Activated CD4-positive, alpha-beta T cell treated with anti-CD3 and anti-CD28 coated beads, Interleukin-2, amount 10 ng/mL, durations not matched to agents 7 days and 5 days (primary cell): Measurements from ENCODE around the gene CACNA1C. TPM values are rescaled to one million over a fixed set of nuclear protein-coding genes. Genes with fewer than 3 reads are reported as not detected.
A peak's percentile ranks its signal among the peaks of the same experiment; 100 is the strongest.

Source experiments
- CTCF ChIA-PET: fragments of 350-600 bp; sonication (Branson Sonifier 250); formaldehyde crosslinking; loops from one replicate; lab custom pipeline; 2021; ENCODE audit warnings: antibody characterized with exemption; lab: Charles Lee
- POLR2A ChIA-PET: fragments of 350-600 bp; sonication (Branson Sonifier 250); formaldehyde crosslinking; loops from one replicate; lab custom pipeline; 2021; ENCODE audit warnings: antibody characterized with exemption; lab: Charles Lee
- DNase-seq: peaks from one replicate; pipeline ENCODE4 v3.0.0-alpha.2; 2020
- H3K27ac Mint-ChIP-seq: one replicate; pipeline ENCODE4 v1.8.0; 2021; ENCODE audit warnings: mild to moderate bottlenecking, moderate library complexity, mixed read lengths
- H3K27me3 Mint-ChIP-seq: one replicate; pipeline ENCODE4 v1.8.0; 2021; ENCODE audit warnings: mixed read lengths
- H3K36me3 Mint-ChIP-seq: one replicate; pipeline ENCODE4 v1.8.0; 2021; ENCODE audit warnings: low read depth, mixed read lengths
- H3K4me1 Mint-ChIP-seq: one replicate; pipeline ENCODE4 v1.8.0; 2021; ENCODE audit warnings: mixed read lengths
- H3K4me3 Mint-ChIP-seq: one replicate; pipeline ENCODE4 v1.8.0; 2021; ENCODE audit warnings: mild to moderate bottlenecking, moderate library complexity, mixed read lengths
- H3K9me3 Mint-ChIP-seq: one replicate; pipeline ENCODE4 v1.8.0; 2021; ENCODE audit warnings: mixed read lengths
- total RNA-seq, 2 experiments: library from RNA; stranded (reverse); gene quantifications; one replicate each; pipeline ENCODE4 v1.2.3, GENCODE V29; 2021

The CACNA1C gene
- total RNA-seq, 2 experiments from 2014 or later = 0.12 to 0.15 TPM

DNA sequence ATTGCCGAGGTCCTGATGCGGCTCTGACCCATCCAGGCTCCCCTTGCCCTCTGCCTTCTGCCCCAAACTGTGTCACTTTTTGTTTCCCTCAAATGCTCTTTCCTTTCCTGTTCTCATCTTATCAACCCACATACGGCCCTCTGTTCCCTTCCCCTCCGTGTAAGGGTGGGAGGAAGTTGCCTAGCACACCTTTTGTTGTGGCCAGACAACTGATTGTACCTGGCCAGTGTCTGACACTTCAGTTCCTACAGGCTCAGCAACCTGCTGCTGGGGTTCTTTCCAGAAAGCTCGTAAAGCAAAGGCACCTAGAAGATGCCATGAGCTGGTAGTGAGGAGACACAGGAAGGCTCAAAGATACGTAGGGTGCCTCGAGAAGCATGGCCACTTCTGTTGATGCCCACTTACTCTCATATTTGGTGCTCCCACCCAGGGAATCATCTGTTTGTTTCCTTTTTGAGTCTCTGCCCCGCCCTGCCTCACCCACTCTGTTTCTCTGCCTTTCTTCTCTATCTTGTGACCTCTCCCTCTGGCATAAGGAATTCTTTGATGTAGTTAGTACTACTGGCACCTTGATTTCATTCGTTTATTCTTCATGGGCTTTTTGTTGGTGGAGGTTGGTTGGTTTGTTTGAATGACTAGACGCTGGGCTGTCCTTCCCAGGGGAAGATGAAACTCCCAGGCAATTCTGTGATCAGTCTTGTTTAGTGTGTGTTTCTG, 589.5 kb downstream of the CACNA1C start:
- peak; percentile 13 for DNase-seq
- Mint-ChIP-seq H3K4me3 (no peak overlapping the region), H3K36me3 (no peaks in the 10 kb centered on the region), H3K27me3 (peaks cover 37% of the 10 kb centered on the region), H3K9me3 (no peaks in the 10 kb centered on the region), H3K4me1 (peaks cover 15% of the 10 kb centered on the region), H3K27ac (peak overlapping the region; percentile 16)
- CTCF ChIA-PET = no interaction called here
- POLR2A ChIA-PET = no interaction called here

DNA sequence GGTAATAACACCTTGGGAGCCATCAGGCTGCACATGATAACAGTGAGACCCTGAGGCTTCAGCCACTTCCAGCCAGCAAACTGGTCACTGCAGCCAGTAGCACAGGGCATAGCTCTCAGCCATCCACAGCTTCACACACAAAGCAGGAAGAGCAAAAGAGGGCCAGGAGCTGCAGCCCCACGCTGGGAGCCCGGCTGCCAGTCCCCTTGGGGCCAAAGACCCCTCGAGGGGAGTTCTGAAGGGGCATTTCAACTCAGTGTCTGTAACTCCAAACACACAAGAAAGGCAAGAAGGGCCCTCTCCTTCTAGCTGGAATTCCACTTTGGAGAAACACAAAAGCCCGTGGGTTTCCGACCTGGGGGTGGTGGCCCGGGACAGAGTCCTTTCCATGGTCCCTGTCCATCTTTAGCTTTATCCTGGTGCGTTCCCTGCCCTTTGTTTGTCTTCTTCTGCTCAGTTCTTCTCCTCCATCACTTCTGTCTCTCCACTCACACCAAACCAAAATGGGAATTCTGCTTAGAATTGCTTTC, 590.2 kb downstream of the CACNA1C start:
- Mint-ChIP-seq H3K27me3 (peaks cover 36% of the 10 kb centered on the region), H3K27ac (no peak overlapping the region), H3K9me3 (no peaks in the 10 kb centered on the region), H3K36me3 (no peaks in the 10 kb centered on the region), H3K4me3 (no peak overlapping the region), H3K4me1 (peaks cover 15% of the 10 kb centered on the region)
- POLR2A ChIA-PET = no interaction called here
- CTCF ChIA-PET = no interaction called here
- no peak for DNase-seq

DNA sequence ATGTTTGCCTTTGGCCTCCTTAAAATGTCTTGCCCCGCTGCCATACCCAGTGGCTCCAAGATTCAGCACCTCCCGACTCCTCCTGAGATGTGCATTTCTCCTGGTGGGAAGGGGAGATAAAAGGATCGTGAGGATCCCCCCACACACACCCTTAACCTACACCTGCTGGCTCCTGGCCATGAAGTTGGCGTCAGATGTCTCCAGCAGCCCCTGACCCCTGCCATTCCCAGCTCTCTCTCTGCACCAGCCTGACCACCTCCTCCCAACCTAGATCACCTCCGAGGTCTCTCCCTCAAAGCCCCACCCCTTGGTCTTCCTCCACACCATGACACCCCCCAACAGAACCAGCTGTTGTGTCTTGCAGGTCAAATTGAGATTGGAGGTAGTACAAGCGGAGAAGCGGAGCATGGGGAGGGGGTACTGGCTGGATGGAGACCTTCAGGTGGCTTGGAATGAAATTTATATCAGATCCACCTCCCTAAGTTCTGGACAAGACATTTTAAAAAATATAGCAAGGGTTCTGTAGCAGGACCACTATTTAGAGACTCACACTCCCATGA, 590.9 kb downstream of the CACNA1C start:
- H3K4me1 Mint-ChIP-seq = peaks cover 15% of the 10 kb centered on the region
- DNase-seq = no peak
- H3K27me3 Mint-ChIP-seq = peaks cover 40% of the 10 kb centered on the region
- H3K36me3 Mint-ChIP-seq = no peaks in the 10 kb centered on the region
- H3K4me3 Mint-ChIP-seq = no peak overlapping the region
- no peak overlapping the region for H3K27ac Mint-ChIP-seq
- POLR2A ChIA-PET = no interaction called here
- CTCF ChIA-PET = interaction anchor here (0.6 kb wide), 1 partner anchor 196 kb away, joined by 4 read pairs; no protein-coding TSS in a partner anchor
- no peaks in the 10 kb centered on the region for H3K9me3 Mint-ChIP-seq

DNA sequence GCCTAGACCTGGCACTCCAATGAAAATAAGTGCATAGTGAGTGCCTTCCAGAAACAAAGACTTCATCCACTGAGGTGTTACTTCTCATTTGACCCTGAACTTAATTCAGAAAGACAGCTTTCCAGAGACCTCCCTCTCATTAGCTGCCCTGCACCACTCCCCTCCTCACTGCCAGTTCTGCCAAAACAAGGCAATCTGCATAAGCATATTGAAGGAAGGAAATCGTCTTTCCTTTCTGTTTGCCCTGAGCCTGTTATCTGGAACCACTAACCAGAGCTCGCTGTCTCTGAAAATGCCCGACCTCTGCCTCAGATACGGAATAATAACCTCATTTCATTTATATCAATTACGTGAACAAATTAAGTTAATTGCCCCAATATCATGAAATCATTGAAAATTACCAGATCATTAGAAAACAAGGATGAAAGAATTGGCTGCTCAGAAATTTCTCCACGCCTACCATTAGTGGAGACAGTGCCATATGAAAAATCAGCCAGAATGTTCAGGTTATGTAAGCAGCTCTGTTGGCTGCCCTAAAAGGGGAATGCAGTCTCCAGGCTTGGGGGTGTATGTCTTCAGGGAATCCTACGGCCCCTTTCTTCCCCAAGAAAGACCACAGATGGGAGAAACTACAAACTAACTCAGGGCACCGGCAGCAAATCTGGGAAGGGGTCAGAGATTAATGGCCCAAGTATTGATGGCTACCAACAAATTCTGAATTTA, 592.1 kb downstream of the CACNA1C start:
- H3K4me1 Mint-ChIP-seq = peaks cover 15% of the 10 kb centered on the region
- POLR2A ChIA-PET = no interaction called here
- no peak overlapping the region for H3K4me3 Mint-ChIP-seq
- no peak for DNase-seq
- H3K27me3 Mint-ChIP-seq = peaks cover 45% of the 10 kb centered on the region
- H3K36me3 Mint-ChIP-seq = no peaks in the 10 kb centered on the region
- no peak overlapping the region for H3K27ac Mint-ChIP-seq
- CTCF ChIA-PET = no interaction called here
- no peaks in the 10 kb centered on the region for H3K9me3 Mint-ChIP-seq

DNA sequence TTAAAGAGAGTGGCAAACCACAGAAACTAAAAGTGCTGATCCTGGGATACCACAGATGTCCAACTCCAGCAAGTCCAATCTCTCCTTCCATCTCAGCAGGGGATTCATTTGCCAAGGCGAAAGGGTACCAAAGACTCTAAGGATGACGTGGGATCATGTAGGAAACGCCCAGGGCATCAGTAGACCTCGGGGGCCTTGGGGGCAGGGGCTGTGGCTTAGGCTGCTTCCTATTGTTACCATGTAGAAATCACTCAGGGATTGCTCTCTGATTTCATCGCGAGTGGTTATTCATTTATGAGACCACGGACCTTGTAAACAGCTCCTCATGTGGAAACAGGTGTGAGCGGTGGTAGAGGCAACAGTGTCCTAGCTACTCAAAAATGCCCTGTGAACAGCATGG, 592.7 kb downstream of the CACNA1C start:
- Mint-ChIP-seq H3K36me3 (no peaks in the 10 kb centered on the region), H3K27me3 (peaks cover 47% of the 10 kb centered on the region), H3K9me3 (no peaks in the 10 kb centered on the region), H3K4me1 (peaks cover 15% of the 10 kb centered on the region), H3K27ac (no peak overlapping the region), H3K4me3 (no peak overlapping the region)
- ChIA-PET CTCF (no interaction called here), POLR2A (no interaction called here)
- no peak for DNase-seq

DNA sequence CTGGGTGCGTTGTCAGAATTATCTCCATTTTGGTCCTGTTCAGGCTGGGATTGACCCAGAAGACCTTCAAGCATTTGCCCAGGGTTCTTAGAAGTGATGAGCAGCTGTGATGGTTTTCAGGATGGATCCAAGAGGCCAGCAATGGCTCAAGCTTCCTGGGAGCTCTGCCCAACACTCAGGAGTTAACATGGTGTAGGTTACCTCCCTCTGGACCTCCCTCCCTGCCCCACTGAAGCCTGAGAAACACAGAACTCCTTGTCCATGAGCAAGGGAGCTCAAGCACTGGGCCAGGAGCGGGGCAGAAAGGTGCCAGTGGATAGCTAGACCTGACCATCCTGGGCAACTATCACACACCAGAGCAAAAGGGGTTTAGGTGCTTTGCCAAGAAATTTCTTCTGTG, 593.6 kb downstream of the CACNA1C start:
- DNase-seq = no peak
- Mint-ChIP-seq H3K4me1 (peaks cover 15% of the 10 kb centered on the region), H3K9me3 (no peaks in the 10 kb centered on the region), H3K36me3 (no peaks in the 10 kb centered on the region), H3K27ac (no peak overlapping the region), H3K4me3 (no peak overlapping the region), H3K27me3 (peaks cover 47% of the 10 kb centered on the region)
- CTCF ChIA-PET = no interaction called here
- POLR2A ChIA-PET = no interaction called here

DNA sequence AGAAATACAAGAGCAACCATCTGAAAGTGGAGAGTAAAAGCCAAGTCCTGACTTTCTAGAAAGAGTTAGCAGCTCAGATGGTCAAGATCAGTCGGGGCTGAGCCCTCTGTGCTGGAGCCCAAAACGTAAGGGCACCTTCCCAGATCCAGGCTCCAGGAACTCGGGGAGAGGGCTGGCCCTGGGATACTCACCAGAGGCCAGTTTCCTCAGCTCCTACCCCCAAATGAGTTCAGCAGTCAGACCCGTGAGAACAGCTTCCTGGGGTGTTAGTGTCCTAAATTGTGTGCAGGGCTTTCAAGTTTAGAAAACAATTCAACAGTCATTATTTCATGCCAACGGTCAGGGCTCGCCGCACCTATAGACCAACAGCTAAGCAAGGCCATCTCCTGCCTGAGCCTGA, 594.4 kb downstream of the CACNA1C start:
- ChIA-PET POLR2A (no interaction called here), CTCF (interaction anchor here (0.6 kb wide), 1 partner anchor 464 kb away, joined by 3 read pairs; no protein-coding TSS in a partner anchor)
- H3K27ac Mint-ChIP-seq = no peak overlapping the region
- peaks cover 9% of the 10 kb centered on the region for H3K4me1 Mint-ChIP-seq
- peaks cover 47% of the 10 kb centered on the region for H3K27me3 Mint-ChIP-seq
- H3K36me3 Mint-ChIP-seq = no peaks in the 10 kb centered on the region
- H3K4me3 Mint-ChIP-seq = no peak overlapping the region
- no peaks in the 10 kb centered on the region for H3K9me3 Mint-ChIP-seq
- DNase-seq = no peak

DNA sequence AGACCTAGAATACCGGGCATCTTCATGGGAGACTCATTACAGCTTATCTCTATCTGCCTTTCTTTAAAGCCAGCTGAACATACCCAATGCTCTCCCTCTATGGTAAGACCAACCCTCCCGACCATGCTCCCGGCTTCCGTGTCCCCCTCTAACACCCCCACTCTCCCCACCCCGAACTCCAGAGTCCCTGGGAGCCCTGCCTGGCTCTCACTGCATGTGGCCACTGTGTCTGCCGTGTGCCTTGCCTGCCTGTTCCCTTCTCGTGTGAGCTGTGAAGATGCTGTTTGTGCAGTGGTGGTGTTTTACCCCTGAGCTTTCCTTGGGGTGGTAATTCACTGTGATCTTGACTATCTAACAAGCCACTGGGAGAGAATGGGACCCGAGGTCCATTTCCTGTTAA, 595.6 kb downstream of the CACNA1C start:
- ChIA-PET POLR2A (no interaction called here), CTCF (no interaction called here)
- H3K4me1 Mint-ChIP-seq = peaks cover under 1% of the 10 kb centered on the region
- H3K9me3 Mint-ChIP-seq = no peaks in the 10 kb centered on the region
- no peak overlapping the region for H3K4me3 Mint-ChIP-seq
- DNase-seq = no peak
- H3K27ac Mint-ChIP-seq = no peak overlapping the region
- H3K27me3 Mint-ChIP-seq = peaks cover 45% of the 10 kb centered on the region
- H3K36me3 Mint-ChIP-seq = no peaks in the 10 kb centered on the region

DNA sequence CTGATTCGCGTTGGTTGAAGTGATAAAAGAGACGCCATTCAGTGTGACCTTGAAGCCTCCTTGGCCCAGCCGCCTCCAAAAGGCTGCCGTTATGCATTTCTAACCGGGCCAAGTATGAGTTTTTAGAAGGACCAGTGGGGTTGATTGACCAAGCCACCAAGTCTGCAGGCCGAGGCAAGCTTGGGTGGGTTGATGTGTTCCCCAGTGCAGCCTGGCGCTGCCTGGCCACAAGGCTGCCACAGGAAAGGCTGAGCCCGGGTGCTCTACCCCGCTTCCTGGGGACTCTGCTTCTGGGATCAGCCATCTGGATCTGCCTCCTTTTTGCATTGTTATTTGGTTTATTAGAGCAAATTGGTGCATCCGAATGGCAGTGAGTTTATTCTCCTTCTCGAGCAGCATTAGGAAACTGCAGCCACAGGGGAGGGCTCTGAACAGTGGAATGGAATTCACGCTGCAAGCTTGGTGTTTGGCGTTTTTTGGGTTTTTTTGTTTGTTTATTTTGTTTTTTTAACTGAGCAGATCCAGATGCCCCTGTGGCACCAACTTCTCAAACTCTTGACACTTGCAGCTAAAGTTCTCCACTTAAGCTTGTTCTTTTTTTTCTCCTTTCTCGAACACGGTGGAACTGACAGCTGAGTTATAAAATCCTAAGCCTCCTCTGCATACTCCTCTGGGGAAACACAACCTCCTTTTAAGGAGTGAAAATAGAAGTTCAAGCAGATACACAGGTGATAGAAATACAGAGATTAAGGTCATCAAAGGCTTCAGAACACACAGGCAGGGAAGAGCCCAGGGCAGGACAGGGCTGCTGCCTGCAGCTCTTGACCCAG, 596.6 kb downstream of the CACNA1C start:
- no peak for DNase-seq
- Mint-ChIP-seq H3K9me3 (no peaks in the 10 kb centered on the region), H3K27ac (no peak overlapping the region), H3K36me3 (no peaks in the 10 kb centered on the region), H3K4me3 (no peak overlapping the region), H3K4me1 (no peaks in the 10 kb centered on the region), H3K27me3 (peaks cover 39% of the 10 kb centered on the region)
- ChIA-PET CTCF (no interaction called here), POLR2A (no interaction called here)

DNA sequence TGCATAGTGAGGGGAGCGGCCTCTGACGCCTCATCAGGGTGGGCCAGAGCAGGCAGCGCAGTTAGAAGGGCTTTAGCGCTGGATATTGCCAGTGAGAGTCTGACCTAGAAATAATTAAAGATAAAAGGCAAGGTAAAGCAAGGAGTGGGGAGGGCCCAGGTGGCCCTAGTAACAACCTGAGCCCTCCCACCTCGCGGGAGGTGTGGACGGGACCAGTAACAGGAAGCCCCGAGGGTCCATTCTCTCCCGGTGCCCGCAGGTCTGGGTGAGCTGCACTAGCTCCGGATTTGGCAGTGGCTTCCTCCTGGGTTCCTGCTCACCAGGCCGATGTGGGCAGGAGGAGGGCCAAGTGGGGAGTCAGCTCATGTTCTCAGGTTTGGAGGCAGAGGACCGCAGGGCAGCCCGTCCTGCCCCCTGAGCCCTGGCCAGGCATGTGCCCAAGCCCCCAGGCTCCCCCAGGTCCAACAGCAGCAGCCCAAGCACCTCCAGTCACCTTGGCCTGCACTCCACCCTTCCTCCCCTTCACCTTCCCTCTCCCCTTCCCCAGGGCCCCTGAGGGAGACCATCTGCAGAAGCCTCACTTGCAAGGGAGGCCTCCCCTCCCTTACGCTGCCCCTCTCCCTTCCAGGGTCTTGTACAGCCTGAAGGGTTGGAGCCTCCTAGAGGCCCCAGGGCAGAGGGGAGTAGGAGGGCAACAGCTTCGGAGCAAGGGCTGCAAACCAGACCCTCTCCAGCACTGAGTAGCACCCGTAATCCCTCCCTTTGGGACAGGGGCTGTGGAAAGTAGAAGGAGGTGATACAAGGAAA, 597.7 kb downstream of the CACNA1C start:
- H3K27ac Mint-ChIP-seq = no peak overlapping the region
- H3K4me3 Mint-ChIP-seq = no peak overlapping the region
- no peaks in the 10 kb centered on the region for H3K9me3 Mint-ChIP-seq
- H3K4me1 Mint-ChIP-seq = no peaks in the 10 kb centered on the region
- H3K27me3 Mint-ChIP-seq = peaks cover 29% of the 10 kb centered on the region
- ChIA-PET CTCF (no interaction called here), POLR2A (no interaction called here)
- H3K36me3 Mint-ChIP-seq = no peaks in the 10 kb centered on the region
- no peak for DNase-seq

DNA sequence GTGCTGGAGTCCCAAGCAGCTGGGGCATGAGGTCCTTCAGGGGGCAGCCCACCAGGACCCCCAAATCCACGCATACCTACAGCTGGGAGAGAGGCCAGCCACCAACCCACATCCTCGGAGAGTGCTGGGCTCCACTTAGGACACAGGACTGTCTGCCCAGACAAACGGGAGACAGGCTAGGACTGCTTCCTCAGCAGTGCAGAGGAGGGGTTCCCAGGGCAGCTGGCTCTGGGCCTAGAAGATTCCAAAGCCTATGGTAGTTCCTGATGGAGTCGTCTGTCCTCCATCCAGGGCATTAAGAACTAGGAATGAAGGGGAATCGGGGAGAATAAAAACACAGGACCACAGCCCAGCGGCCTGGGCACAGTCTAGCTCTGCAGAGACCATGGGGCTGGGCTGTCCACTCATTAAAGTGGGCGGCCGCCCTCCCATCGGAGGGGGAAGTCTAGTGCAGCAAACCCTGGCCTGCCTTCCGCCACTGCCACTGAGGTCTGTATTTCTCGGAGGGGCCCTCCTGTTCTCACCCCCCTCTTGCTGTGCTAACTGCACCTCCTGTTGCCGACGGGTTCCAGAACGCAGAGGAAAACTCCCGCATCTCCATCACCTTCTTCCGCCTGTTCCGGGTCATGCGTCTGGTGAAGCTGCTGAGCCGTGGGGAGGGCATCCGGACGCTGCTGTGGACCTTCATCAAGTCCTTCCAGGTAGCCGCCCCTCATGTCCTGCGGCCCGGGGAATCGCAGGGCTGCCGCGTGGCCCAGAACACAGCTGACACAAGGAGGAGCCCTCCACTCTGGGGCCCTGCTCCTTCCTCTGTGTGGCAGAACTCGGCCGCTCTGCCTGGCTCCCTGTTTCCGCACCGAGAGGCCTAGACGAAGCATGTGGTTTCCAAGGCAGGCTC, 598.5 kb downstream of the CACNA1C start:
- no peak overlapping the region for H3K4me3 Mint-ChIP-seq
- DNase-seq = no peak
- no peak overlapping the region for H3K27ac Mint-ChIP-seq
- H3K4me1 Mint-ChIP-seq = no peaks in the 10 kb centered on the region
- H3K27me3 Mint-ChIP-seq = peaks cover 25% of the 10 kb centered on the region
- ChIA-PET CTCF (no interaction called here), POLR2A (no interaction called here)
- H3K36me3 Mint-ChIP-seq = no peaks in the 10 kb centered on the region
- H3K9me3 Mint-ChIP-seq = no peaks in the 10 kb centered on the region
